OCI-LY3 (cell line): ENCODE data around the gene RTN4IP1.

Experiments used
- H2AFZ ChIP-seq: fragments of 200-600, 300-600 bp; shearing (Covaris generic); 2 replicates; pipeline ENCODE4 v1.6.0; 2014; ENCODE audit warnings: antibody characterized with exemption, low read depth, low read length
- H3K27ac ChIP-seq: fragments of 200-600, 300-600 bp; sonication (generic); 2 replicates; pipeline ENCODE4 v1.5.1; 2014; ENCODE audit warnings: mild to moderate bottlenecking, low read length, moderate library complexity, mixed read lengths
- H3K27me3 ChIP-seq: fragments of 200-600, 300-600 bp; sonication (generic); 2 replicates; pipeline ENCODE4 v1.6.1; 2014; ENCODE audit warnings: low read depth, low read length, mixed read lengths
- H3K36me3 ChIP-seq: fragments of 200-600, 300-600 bp; sonication (generic); replicated peaks from 2 replicates; pipeline ENCODE3; 2014; ENCODE audit warnings: low read depth, low read length, mixed read lengths
- H3K4me1 ChIP-seq: fragments of 300-600, 200-600 bp; sonication (generic); 2 replicates; pipeline ENCODE4 v1.6.1; 2014; ENCODE audit warnings: low read length, mixed read lengths
- H3K4me2 ChIP-seq: fragments of 200-600, 300-600 bp; sonication (generic); 2 replicates; pipeline ENCODE4 v1.6.1; 2014; ENCODE audit warnings: low read length, mixed read lengths
- H3K4me3 ChIP-seq: fragments of 300-600, 200-600 bp; sonication (generic); 2 replicates; pipeline ENCODE4 v1.5.1; 2014; ENCODE audit warnings: antibody characterized with exemption, mild to moderate bottlenecking, low read length, moderate library complexity
- H3K79me2 ChIP-seq: fragments of 300-600, 200-600 bp; shearing (Covaris generic); 2 replicates; pipeline ENCODE4 v1.6.1; 2014; ENCODE audit warnings: mild to moderate bottlenecking, low read length, mixed read lengths
- H3K9ac ChIP-seq: fragments of 300-600, 200-600 bp; shearing (Covaris generic); 2 replicates; pipeline ENCODE4 v1.6.0; 2014; ENCODE audit warnings: mild to moderate bottlenecking, low read length, moderate library complexity
- H3K9me3 ChIP-seq: fragments of 200-600, 300-600 bp; shearing (Covaris generic); 2 replicates; pipeline ENCODE4 v1.6.1; 2014; ENCODE audit warnings: low read length, mixed read lengths; ENCODE audit not compliant: insufficient read depth
- H4K20me1 ChIP-seq: fragments of 200-600, 300-600 bp; sonication (generic); 2 replicates; pipeline ENCODE4 v1.6.1; 2016; ENCODE audit warnings: low read length, mixed read lengths; ENCODE audit not compliant: insufficient read depth
- CTCF ChIP-seq: fragments of 200-600, 300-600 bp; sonication (generic); IDR thresholded peaks from 2 replicates; pipeline ENCODE4 v1.5.1; 2014; ENCODE audit warnings: antibody characterized with exemption, low read length, low read depth
- EZH2phosphoT487 ChIP-seq: fragments of 200-600 bp; shearing (Covaris generic); IDR thresholded peaks from 2 replicates; pipeline ENCODE4 v1.6.1; 2018; ENCODE audit warnings: antibody characterized with exemption, mixed run types, low read depth

RTN4IP1 gene

GRCh38 chr6:106558364-106558763 is 70.9 kb downstream of the RTN4IP1 start:
- Histone ChIP-seq H3K9me3 (no peaks in the 10 kb centered on the region), H2AFZ (no peak overlapping the region), H3K4me2 (no peak overlapping the region), H3K27me3 (no peaks in the 10 kb centered on the region), H3K79me2 (no peaks in the 10 kb centered on the region), H3K4me3 (no peak overlapping the region), H3K4me1 (no peaks in the 10 kb centered on the region), H3K9ac (no peak overlapping the region), H3K27ac (no peak overlapping the region), H3K36me3 (peaks cover 45% of the 10 kb centered on the region), H4K20me1 (no peaks in the 10 kb centered on the region)
- no peak for TF ChIP-seq CTCF
- no peak for TF ChIP-seq EZH2phosphoT487

GRCh38 chr6:106557837-106558236 is 71.5 kb downstream of the RTN4IP1 start:
- Histone ChIP-seq H3K27me3 (no peaks in the 10 kb centered on the region), H3K79me2 (no peaks in the 10 kb centered on the region), H3K4me2 (no peak overlapping the region), H3K36me3 (peaks cover 51% of the 10 kb centered on the region), H3K9ac (no peak overlapping the region), H3K9me3 (no peaks in the 10 kb centered on the region), H4K20me1 (no peaks in the 10 kb centered on the region), H3K4me3 (no peak overlapping the region), H3K4me1 (no peaks in the 10 kb centered on the region), H2AFZ (no peak overlapping the region), H3K27ac (no peak overlapping the region)
- TF ChIP-seq CTCF (no peak), EZH2phosphoT487 (no peak)

GRCh38 chr6:106556368-106556960 is 72.8 kb downstream of the RTN4IP1 start:
- H3K9ac ChIP-seq = no peak overlapping the region

DNA sequence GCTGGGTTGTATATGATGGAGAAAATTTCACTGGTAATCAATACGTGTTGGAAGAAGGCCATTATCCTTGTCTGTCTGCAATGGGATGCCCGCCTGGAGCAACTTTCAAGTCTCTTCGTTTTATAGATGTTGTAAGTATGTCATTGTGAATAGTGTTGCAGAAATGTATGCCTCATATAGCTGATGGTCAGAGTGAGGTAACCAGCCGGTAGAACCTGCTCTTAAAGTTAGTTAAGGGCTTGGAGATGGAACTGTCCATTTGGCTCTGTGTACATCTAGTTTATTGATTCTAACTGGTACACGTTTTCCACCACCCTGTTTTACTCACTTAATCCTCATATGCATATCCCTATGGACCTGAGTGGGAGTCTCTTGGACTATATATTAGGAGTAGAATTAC is 73.5 kb downstream of the RTN4IP1 start:
- Histone ChIP-seq H3K4me1 (no peaks in the 10 kb centered on the region), H3K27me3 (no peaks in the 10 kb centered on the region), H2AFZ (no peak overlapping the region), H3K27ac (no peak overlapping the region), H3K4me2 (no peak overlapping the region), H4K20me1 (no peaks in the 10 kb centered on the region), H3K79me2 (no peaks in the 10 kb centered on the region), H3K4me3 (no peak overlapping the region), H3K9ac (no peak overlapping the region), H3K9me3 (no peaks in the 10 kb centered on the region), H3K36me3 (peaks cover 52% of the 10 kb centered on the region)
- TF ChIP-seq EZH2phosphoT487 (no peak), CTCF (no peak)

More at GRCh38 chr6:106556368-106556960, 72.8 kb downstream of the RTN4IP1 start:
- Histone ChIP-seq H3K27ac (no peak overlapping the region), H2AFZ (no peak overlapping the region), H3K36me3 (peaks cover 52% of the 10 kb centered on the region), H3K4me2 (no peak overlapping the region), H3K27me3 (no peaks in the 10 kb centered on the region), H3K4me1 (no peaks in the 10 kb centered on the region), H3K4me3 (no peak overlapping the region), H3K79me2 (no peaks in the 10 kb centered on the region), H4K20me1 (no peaks in the 10 kb centered on the region), H3K9me3 (no peaks in the 10 kb centered on the region)
- TF ChIP-seq EZH2phosphoT487 (no peak), CTCF (peak; percentile 59)
